H9 (cell line): ENCODE measurements around the gene SBK2. TPM values are rescaled to one million over a fixed set of nuclear protein-coding genes. Genes with fewer than 3 reads are reported as not detected.
A peak's percentile ranks its signal among the peaks of the same experiment; 100 is the strongest.

Source experiments
- DNase-seq: peaks from one replicate; pipeline ENCODE4 v3.0.0-alpha.2; 2017
- H2AFZ ChIP-seq: one replicate; pipeline ENCODE4 v1.6.1; 2013; ENCODE audit warnings: mild to moderate bottlenecking, low read length, control low read depth, moderate library complexity
- H2AK5ac ChIP-seq: 2 replicates; pipeline ENCODE4 v1.6.1; 2013; ENCODE audit warnings: low read length, control low read depth, mixed read lengths; ENCODE audit not compliant: insufficient read length
- H2BK120ac ChIP-seq: one replicate; pipeline ENCODE4 v1.6.1; 2013; ENCODE audit warnings: low read depth, mild to moderate bottlenecking, low read length, control low read depth, inconsistent platforms; ENCODE audit not compliant: poor library complexity, severe bottlenecking
- H2BK12ac ChIP-seq: 2 replicates; pipeline ENCODE4 v1.6.1; 2013; ENCODE audit warnings: low read length, control low read depth, mixed read lengths, low read depth; ENCODE audit not compliant: insufficient read length
- H2BK15ac ChIP-seq: 2 replicates; pipeline ENCODE4 v1.6.1; 2013; ENCODE audit warnings: low read depth, low read length, control low read depth
- H2BK20ac ChIP-seq: one replicate; pipeline ENCODE4 v1.6.1; 2013; ENCODE audit warnings: low read depth, mild to moderate bottlenecking, low read length, control low read depth, inconsistent platforms; ENCODE audit not compliant: poor library complexity, severe bottlenecking
- H2BK5ac ChIP-seq: 2 replicates; pipeline ENCODE4 v1.6.1; 2013; ENCODE audit warnings: low read length, control low read depth, mixed read lengths; ENCODE audit not compliant: insufficient read length
- H3K14ac ChIP-seq: 2 replicates; pipeline ENCODE4 v1.6.1; 2013; ENCODE audit warnings: low read length, control low read depth; ENCODE audit not compliant: insufficient read depth
- H3K18ac ChIP-seq: 2 replicates; pipeline ENCODE4 v1.6.1; 2013; ENCODE audit warnings: low read depth, mild to moderate bottlenecking, mixed read lengths, low read length, control low read depth; ENCODE audit not compliant: insufficient read length
- H3K23ac ChIP-seq: 2 replicates; pipeline ENCODE4 v1.6.1; 2013; ENCODE audit warnings: low read length, control low read depth, mixed read lengths, low read depth; ENCODE audit not compliant: insufficient read length
- H3K23me2 ChIP-seq: 2 replicates; pipeline ENCODE4 v1.6.1; 2013; ENCODE audit warnings: low read depth, mild to moderate bottlenecking, mixed read lengths, low read length, control low read depth; ENCODE audit not compliant: insufficient read length, poor library complexity, severe bottlenecking
- H3K27ac ChIP-seq: 2 replicates; pipeline ENCODE4 v1.5.1; 2013; ENCODE audit warnings: low read length, control low read depth, mixed read lengths, low read depth; ENCODE audit not compliant: insufficient read length
- H3K27me3 ChIP-seq: 2 replicates; pipeline ENCODE4 v1.6.1; 2013; ENCODE audit warnings: low read length, control low read depth, inconsistent platforms; ENCODE audit not compliant: insufficient read depth
- H3K4ac ChIP-seq: 2 replicates; pipeline ENCODE4 v1.6.1; 2013; ENCODE audit warnings: low read depth, mild to moderate bottlenecking, control low read depth, inconsistent platforms, low read length, moderate library complexity
- H3K4me1 ChIP-seq: 2 replicates; pipeline ENCODE4 v1.6.1; 2013; ENCODE audit warnings: low read length, control low read depth, inconsistent platforms; ENCODE audit not compliant: insufficient read depth
- H3K4me2 ChIP-seq: 2 replicates; pipeline ENCODE4 v1.6.1; 2013; ENCODE audit warnings: low read length, control low read depth, mixed read lengths; ENCODE audit not compliant: insufficient read length, insufficient read depth
- H3K56ac ChIP-seq: 2 replicates; pipeline ENCODE4 v1.6.1; 2013; ENCODE audit warnings: low read depth, mild to moderate bottlenecking, mixed read lengths, low read length, control low read depth; ENCODE audit not compliant: insufficient read length
- H3K79me1 ChIP-seq: 2 replicates; pipeline ENCODE4 v1.6.1; 2013; ENCODE audit warnings: low read depth, mild to moderate bottlenecking, moderate library complexity, low read length, control low read depth, inconsistent platforms; ENCODE audit not compliant: insufficient read depth, poor library complexity, severe bottlenecking
- H3K79me2 ChIP-seq: 2 replicates; pipeline ENCODE4 v1.6.1; 2013; ENCODE audit warnings: low read length, control low read depth, inconsistent platforms; ENCODE audit not compliant: insufficient read depth
- H3K9ac ChIP-seq: 2 replicates; pipeline ENCODE4 v1.6.1; 2013; ENCODE audit warnings: low read length, control low read depth, mixed read lengths; ENCODE audit not compliant: insufficient read length; ENCODE audit errors: extremely low read depth
- H3K9me3 ChIP-seq: one replicate; pipeline ENCODE4 v1.6.1; 2013; ENCODE audit warnings: low read depth, low read length, inconsistent platforms; ENCODE audit not compliant: control insufficient read depth
- H3T11ph ChIP-seq: one replicate; pipeline ENCODE4 v1.6.1; 2013; ENCODE audit warnings: mild to moderate bottlenecking, low read length, control low read depth, inconsistent platforms
- H4K20me1 ChIP-seq: one replicate; pipeline ENCODE4 v1.6.1; 2013; ENCODE audit not compliant: control insufficient read depth, insufficient read length, insufficient read depth
- H4K5ac ChIP-seq: 2 replicates; pipeline ENCODE4 v1.6.1; 2013; ENCODE audit warnings: low read depth, mild to moderate bottlenecking, mixed read lengths, low read length, control low read depth; ENCODE audit not compliant: insufficient read length
- H4K8ac ChIP-seq: replicated peaks from 2 replicates; pipeline ENCODE4 v1.6.1; 2013; ENCODE audit warnings: low read length, control low read depth, mixed read lengths, low read depth; ENCODE audit not compliant: insufficient read length
- H4K91ac ChIP-seq: 2 replicates; pipeline ENCODE4 v1.6.1; 2013; ENCODE audit warnings: low read depth, mild to moderate bottlenecking, moderate library complexity, mixed read lengths, low read length, control low read depth; ENCODE audit not compliant: insufficient read length
- H3K27ac Mint-ChIP-seq, 3 experiments: 2 replicates in 2 of 3; 3 replicates in 1 of 3; pipeline ENCODE4 v1.8.0; 2020 to 2021; ENCODE audit warnings: mixed read lengths in 3 of 3, mild to moderate bottlenecking in 1 of 3, moderate library complexity in 1 of 3
- H3K27me3 Mint-ChIP-seq: 2 replicates; pipeline ENCODE4 v1.8.0; 2021; ENCODE audit warnings: low read depth, mild to moderate bottlenecking, moderate library complexity, mixed read lengths
- H3K36me3 Mint-ChIP-seq, 3 experiments: 2 replicates in 2 of 3; 3 replicates in 1 of 3; pipeline ENCODE4 v1.8.0; 2020 to 2021; ENCODE audit warnings: low read depth in 3 of 3, mixed read lengths in 3 of 3; ENCODE audit not compliant: insufficient read depth in 1 of 3
- H3K4me1 Mint-ChIP-seq, 2 experiments: 2 replicates each; pipeline ENCODE4 v1.8.0; 2020; ENCODE audit warnings: mixed read lengths in 2 of 2
- H3K4me3 Mint-ChIP-seq, 2 experiments: 2 replicates in 1 of 2; 3 replicates in 1 of 2; pipeline ENCODE4 v1.8.0; 2020 to 2021; ENCODE audit warnings: mild to moderate bottlenecking in 2 of 2, mixed read lengths in 2 of 2, moderate library complexity in 1 of 2
- H3K9me3 Mint-ChIP-seq, 2 experiments: 2 replicates in 1 of 2; 3 replicates in 1 of 2; pipeline ENCODE4 v1.8.0; 2020; ENCODE audit warnings: mild to moderate bottlenecking in 2 of 2, mixed read lengths in 2 of 2, moderate library complexity in 1 of 2
- CTCF ChIP-seq: fragments of 200-600 bp; sonication (generic); conservative IDR thresholded peaks from 3 replicates; pipeline ENCODE4 v1.8.0; 2021; ENCODE audit warnings: antibody characterized with exemption, mild to moderate bottlenecking
- WGBS: extraction: QIAGEN DNeasy Blood & Tissue Kit; methylation state at CpG from one replicate; pipeline ENCODE4 v1.1.7; 2013; ENCODE audit warnings: missing lambda C conversion rate, low lambda C conversion rate, mixed read lengths; ENCODE audit not compliant: insufficient read length; ENCODE audit errors: extremely low coverage; 5-methylcytosine and 5-hydroxymethylcytosine counted together
- total RNA-seq: library from RNA; stranded (reverse); gene quantifications from 2 replicates; pipeline ENCODE4 v1.2.1, GENCODE V29; 2021

SBK2 gene
- total RNA-seq, 1 experiment from 2014 or later = 2.8 TPM

- H3K18ac ChIP-seq = peak overlapping the region; percentile 45
- H3K56ac ChIP-seq = no peak overlapping the region
- H2BK12ac ChIP-seq = no peak overlapping the region
- peak; percentile 90 for DNase-seq
- no peak overlapping the region for H2BK20ac ChIP-seq
- H2BK5ac ChIP-seq = no peak overlapping the region
- no peaks in the 10 kb centered on the region for H3K36me3 Mint-ChIP-seq
- no peak overlapping the region for H4K5ac ChIP-seq
- no peaks in the 10 kb centered on the region for H3K79me2 ChIP-seq
- H3K4me1 Mint-ChIP-seq = peaks cover 31 to 39% of the 10 kb centered on the region in 2 experiments
- no peaks in the 10 kb centered on the region for H4K20me1 ChIP-seq
- no peak overlapping the region for H3K23ac ChIP-seq
- no peak overlapping the region for H3K27ac ChIP-seq
- peaks cover 7% of the 10 kb centered on the region for H3K23me2 ChIP-seq
- no CpG with 5 or more reads among the region's 36 CpGs for WGBS
- H3T11ph ChIP-seq = no peak overlapping the region
- no peak overlapping the region for H2AK5ac ChIP-seq
- peak overlapping the region; percentile 68 to 89 for H3K4me3 Mint-ChIP-seq
- H3K9me3 ChIP-seq = no peaks in the 10 kb centered on the region
- no peak overlapping the region for H3K9ac ChIP-seq
- no peak overlapping the region for H2BK15ac ChIP-seq
- peaks cover 9% of the 10 kb centered on the region for H3K27me3 Mint-ChIP-seq
- no peaks in the 10 kb centered on the region for H3K9me3 Mint-ChIP-seq
- no peak overlapping the region for H4K8ac ChIP-seq
- H3K27me3 ChIP-seq = no peaks in the 10 kb centered on the region
- peak overlapping the region; percentile 58 for H3K4me2 ChIP-seq
- H3K27ac Mint-ChIP-seq = peak overlapping the region; percentile 37 to 93 (median 85); a peak in 4 of 7 replicates
- H3K4me1 ChIP-seq = no peaks in the 10 kb centered on the region
- H2AFZ ChIP-seq = no peak overlapping the region
- no peak for TF ChIP-seq CTCF
- no peak overlapping the region for H2BK120ac ChIP-seq
- H3K4ac ChIP-seq = no peak overlapping the region
- no peaks in the 10 kb centered on the region for H3K79me1 ChIP-seq
- peak overlapping the region; percentile 69; the same call in 1 of the 2 replicates for H3K14ac ChIP-seq
- H4K91ac ChIP-seq = no peak overlapping the region
These were observed 48.9 kb upstream of the SBK2 start for GRCh38 chr19:55585658-55586339.
